ENCODE data around the gene NDUFA8. TPM values are rescaled to one million over a fixed set of nuclear protein-coding genes. Genes with fewer than 3 reads are reported as not detected.

The NDUFA8 gene
- polyA plus RNA-seq, 1 donor (not counting 4 experiments of a cell fraction or from before 2014, with no cell fraction given), result 105 TPM

- FAIRE-seq, result no peak
- Histone ChIP-seq H3K27ac (ENCODE audit: control insufficient read depth, insufficient read depth, low read length) (no peak overlapping the region), H3K9ac (ENCODE audit: control insufficient read depth, extremely low read depth, insufficient read depth, low read length) (no peak overlapping the region), H3K27me3 (ENCODE audit: control insufficient read depth, extremely low read depth, insufficient read depth, low read length) (peaks cover 10% of the 10 kb centered on the region), H4K20me1 (ENCODE audit: control insufficient read depth, extremely low read depth, insufficient read depth, low read length) (no peaks in the 10 kb centered on the region), H3K4me1 (ENCODE audit: control insufficient read depth, extremely low read depth, insufficient read depth, low read length) (no peaks in the 10 kb centered on the region), H3K36me3 (ENCODE audit: control insufficient read depth in 2 of 2, extremely low read depth in 1 of 2, insufficient read depth in 2 of 2, low read length in 2 of 2) (no peaks in the 10 kb centered on the region), H3K4me2 (ENCODE audit: control insufficient read depth, extremely low read depth, insufficient read depth, low read depth, low read length) (no peak overlapping the region), H3K9me3 (ENCODE audit: control insufficient read depth, low read depth, low read length) (no peaks in the 10 kb centered on the region), H3K4me3 (ENCODE audit: control insufficient read depth in 2 of 3, extremely low read depth in 1 of 3, insufficient read depth in 2 of 3, low read depth in 1 of 3, low read length in 3 of 3) (no peak overlapping the region), H3K79me2 (ENCODE audit: control insufficient read depth, insufficient read depth, low read length) (no peaks in the 10 kb centered on the region), H2AFZ (ENCODE audit: control insufficient read depth, low read length) (no peak overlapping the region), H3K9me1 (ENCODE audit: control insufficient read depth, extremely low read depth, insufficient read depth, low read length) (no peaks in the 10 kb centered on the region)
- dilution Hi-C loops (cut with MboI; ENCODE audit: extremely low pct_ligation_motif_present, low sequenced_read_pairs), result no loop called here
- DNase-seq (ENCODE audit: low read depth, low spot score), result no peak
- TF ChIP-seq CTCF (optimal IDR thresholded peaks at IDR 0.05 in 1 of 3, IDR thresholded peaks at IDR 0.05 in 1 of 3, conservative IDR thresholded peaks at IDR 0.05 in 1 of 3; ENCODE audit: extremely low read depth in 1 of 3, insufficient read depth in 2 of 3, low read length in 3 of 3) (no peak), EZH2 (IDR thresholded peaks at IDR 0.05; ENCODE audit: low read length) (no peak)
Measured at GRCh38 chr9:122204491-122204890, 44.9 kb upstream of the NDUFA8 start.

GRCh38 chr9:122204055-122204454 lies 44.5 kb upstream of the NDUFA8 start:
- DNase-seq (ENCODE audit: low read depth, low spot score) (no peak), FAIRE-seq (no peak)
- H3K4me2 ChIP-seq (ENCODE audit: control insufficient read depth, extremely low read depth, insufficient read depth, low read depth, low read length), result no peak overlapping the region
- H3K9me3 ChIP-seq (ENCODE audit: control insufficient read depth, low read depth, low read length), result no peaks in the 10 kb centered on the region
- no peak overlapping the region for H3K9ac ChIP-seq (ENCODE audit: control insufficient read depth, extremely low read depth, insufficient read depth, low read length)
- H3K36me3 ChIP-seq (ENCODE audit: control insufficient read depth in 2 of 2, extremely low read depth in 1 of 2, insufficient read depth in 2 of 2, low read length in 2 of 2), result no peaks in the 10 kb centered on the region
- no peaks in the 10 kb centered on the region for H3K9me1 ChIP-seq (ENCODE audit: control insufficient read depth, extremely low read depth, insufficient read depth, low read length)
- no peak for TF ChIP-seq CTCF (optimal IDR thresholded peaks at IDR 0.05 in 1 of 3, IDR thresholded peaks at IDR 0.05 in 1 of 3, conservative IDR thresholded peaks at IDR 0.05 in 1 of 3; ENCODE audit: extremely low read depth in 1 of 3, insufficient read depth in 2 of 3, low read length in 3 of 3)
- no peak for TF ChIP-seq EZH2 (IDR thresholded peaks at IDR 0.05; ENCODE audit: low read length)
- H3K4me3 ChIP-seq (ENCODE audit: control insufficient read depth in 2 of 3, extremely low read depth in 1 of 3, insufficient read depth in 2 of 3, low read depth in 1 of 3, low read length in 3 of 3), result no peak overlapping the region
- H3K27ac ChIP-seq (ENCODE audit: control insufficient read depth, insufficient read depth, low read length), result no peak overlapping the region
- no peak overlapping the region for H2AFZ ChIP-seq (ENCODE audit: control insufficient read depth, low read length)
- dilution Hi-C loops (cut with MboI; ENCODE audit: extremely low pct_ligation_motif_present, low sequenced_read_pairs), result no loop called here
- peaks cover 8% of the 10 kb centered on the region for H3K27me3 ChIP-seq (ENCODE audit: control insufficient read depth, extremely low read depth, insufficient read depth, low read length)
- H4K20me1 ChIP-seq (ENCODE audit: control insufficient read depth, extremely low read depth, insufficient read depth, low read length), result no peaks in the 10 kb centered on the region
- H3K79me2 ChIP-seq (ENCODE audit: control insufficient read depth, insufficient read depth, low read length), result no peaks in the 10 kb centered on the region
- no peaks in the 10 kb centered on the region for H3K4me1 ChIP-seq (ENCODE audit: control insufficient read depth, extremely low read depth, insufficient read depth, low read length)
